ENCODE results near the gene OSBPL10.

GRCh38 chr3:31750341-31750740 is 230.7 kb downstream of the OSBPL10 start:
- TF ChIP-seq CTCF (IDR thresholded peaks at IDR 0.05): no peak
- no peak for TF ChIP-seq POLR2A (IDR thresholded peaks at IDR 0.05)
